ENCODE measurements around the gene CLTA. TPM values are rescaled to one million over a fixed set of nuclear protein-coding genes. Genes with fewer than 3 reads are reported as not detected.

The CLTA gene
- 536 and 596 TPM in 2 replicates for total RNA-seq (2014; rRNA removed; shearing (Covaris generic))

GRCh38 chr9:36190388-36191289 lies at the start of gene CLTA:
Gene CLTA, plus strand, starts transcription at chr9:36190921. Its CDS starts 136 bp downstream, at chr9:36191057.
- DNase-seq (ENCODE audit: low read depth), result peak; percentile 100

GRCh38 chr9:36141288-36141687 lies 49.4 kb upstream of the CLTA start:
- DNase-seq (ENCODE audit: low read depth), result peak; percentile 65

- no peak for DNase-seq (ENCODE audit: low read depth)
Measured at GRCh38 chr9:36141761-36142160, 49.0 kb upstream of the CLTA start.

GRCh38 chr9:36142510-36143244 lies 48.0 kb upstream of the CLTA start:
- no peak for DNase-seq (ENCODE audit: low read depth)

- DNase-seq (ENCODE audit: low read depth), result no peak
Measured at GRCh38 chr9:36143245-36143641, 47.5 kb upstream of the CLTA start.

- DNase-seq (ENCODE audit: low read depth), result no peak
Measured at GRCh38 chr9:36144309-36145232, 46.1 kb upstream of the CLTA start.

- DNase-seq (ENCODE audit: low read depth), result no peak
Measured at GRCh38 chr9:36145970-36146369, 44.8 kb upstream of the CLTA start.

GRCh38 chr9:36146651-36147050 lies 44.1 kb upstream of the CLTA start:
- DNase-seq (ENCODE audit: low read depth), result no peak

GRCh38 chr9:36147441-36148175 lies 43.1 kb upstream of the CLTA start:
- no peak for DNase-seq (ENCODE audit: low read depth)

GRCh38 chr9:36148311-36149051 lies 42.2 kb upstream of the CLTA start:
- peak; percentile 99 for DNase-seq (ENCODE audit: low read depth)

- peak; percentile 83 for DNase-seq (ENCODE audit: low read depth)
Measured at GRCh38 chr9:36149197-36149596, 41.5 kb upstream of the CLTA start.

GRCh38 chr9:36150574-36151315 lies 40.0 kb upstream of the CLTA start:
- DNase-seq (ENCODE audit: low read depth), result no peak

GRCh38 chr9:36151316-36152210 lies 39.2 kb upstream of the CLTA start:
- DNase-seq (ENCODE audit: low read depth), result peak; percentile 93

GRCh38 chr9:36152741-36153438 lies 37.8 kb upstream of the CLTA start:
- no peak for DNase-seq (ENCODE audit: low read depth)

- no peak for DNase-seq (ENCODE audit: low read depth)
Measured at GRCh38 chr9:36153746-36154145, 37.0 kb upstream of the CLTA start.

- peak; percentile 83 for DNase-seq (ENCODE audit: low read depth)
Measured at GRCh38 chr9:36154331-36154952, 36.3 kb upstream of the CLTA start.

GRCh38 chr9:36156116-36156515 lies 34.6 kb upstream of the CLTA start:
- DNase-seq (ENCODE audit: low read depth), result no peak
